Transverse colon (tissue), 4 donors: ENCODE measurements around the gene LRG1. TPM values are rescaled to one million over a fixed set of nuclear protein-coding genes. Genes with fewer than 3 reads are reported as not detected.
"Not testable (repeated sequence)": the region's sequence is repeated elsewhere in the genome, so short reads cannot be mapped to it uniquely, and the experiment has no call there.

ENCODE experiments used
- DNase-seq: peaks from one replicate; pipeline ENCODE4 v3.0.0-alpha.2; 2019
- H3K27ac ChIP-seq, 4 donors: fragments of 200-600 bp; sonication (generic); 2 replicates each; pipeline ENCODE4 v1.5.1; 2016 to 2018; ENCODE audit warnings: inconsistent platforms in 4 of 4
- H3K27me3 ChIP-seq: fragments of 200-600 bp; sonication (generic); 2 replicates; pipeline ENCODE4 v1.5.1; 2017; ENCODE audit warnings: inconsistent platforms
- H3K36me3 ChIP-seq, 4 donors: fragments of 200-600 bp; sonication (generic); 2 replicates each; pipeline ENCODE4 v1.5.1; 2017 to 2019; ENCODE audit warnings: inconsistent platforms in 4 of 4
- H3K4me1 ChIP-seq, 4 donors: fragments of 200-600 bp; sonication (generic); 2 replicates each; pipeline ENCODE4 v1.5.1; 2017 to 2020; ENCODE audit warnings: inconsistent platforms in 4 of 4
- H3K4me3 ChIP-seq, 4 donors: fragments of 200-600 bp; sonication (generic); 1 replicate in 1 of 4; 2 replicates in 3 of 4; pipeline versions ENCODE4 v1.5.1 to v1.6.1; 2017 to 2019; ENCODE audit warnings: inconsistent platforms in 4 of 4
- H3K9me3 ChIP-seq, 2 donors: fragments of 200-600 bp; sonication (generic); 2 replicates each; pipeline ENCODE4 v1.5.1; 2017 to 2019; ENCODE audit warnings: inconsistent platforms in 2 of 2
- EP300 ChIP-seq: sonication (generic); formaldehyde crosslinking; IDR thresholded peaks from one replicate; pipeline ENCODE4 v1.6.1; 2017; ENCODE audit warnings: antibody characterized with exemption, low read depth
- POLR2A ChIP-seq: fragments of 450-650 bp; IDR thresholded peaks from one replicate; pipeline ENCODE4 v1.6.1; 2016; ENCODE audit warnings: antibody characterized with exemption, mild to moderate bottlenecking, moderate library complexity
- POLR2AphosphoS5 ChIP-seq, 3 donors: sonication (generic); formaldehyde crosslinking; IDR thresholded peaks; one replicate each; pipeline ENCODE4 v1.6.1; 2016; ENCODE audit warnings: antibody characterized with exemption in 3 of 3
- WGBS, 2 donors: methylation state at CpG; one replicate each; pipeline ENCODE4 v1.1.5; 2018; ENCODE audit warnings: low coverage in 1 of 2; 5-methylcytosine and 5-hydroxymethylcytosine counted together
- in situ Hi-C, 4 donors: fragments of 200-750 bp; cut with MboI; loops; one replicate each; pipeline versions ENCODE4 v1.15.0 to v1.15.1; 2017; ENCODE audit warnings: low sequenced_read_pairs in 3 of 4, low pct_ligation_motif_present in 1 of 4, low pct_unique_long_range_greater_than_20kb in 1 of 4
- intact Hi-C: fragments of 100-400 bp; cut with DNase I; formaldehyde crosslinking; loops from one replicate; pipeline ENCODE4 v1.15.1; 2023; ENCODE audit warnings: low total_unique reads
- total RNA-seq, 4 donors: library from RNA; depleted of rRNA; stranded (reverse); fragments of >200 nt; gene quantifications; one replicate each; pipeline ENCODE4 v1.1.0, GENCODE V29; 2016
- TF ChIP-seq, protein P1 (sequence below), 5 experiments: fragments of 200-600 bp in 3 of 5; fragments of 450-650 bp in 2 of 5; sonication (generic) in 3 of 5; IDR thresholded peaks; 1 replicate in 2 of 5; 2 replicates in 3 of 5; pipeline ENCODE4 v1.5.1; 2016 to 2017; ENCODE audit warnings: antibody characterized with exemption in 5 of 5, inconsistent platforms in 3 of 5, mild to moderate bottlenecking in 2 of 5, moderate library complexity in 1 of 5

LRG1 gene
- total RNA-seq, 4 donors from 2014 or later, result 1.9 to 18.1 (median 14.4) TPM

DNA sequence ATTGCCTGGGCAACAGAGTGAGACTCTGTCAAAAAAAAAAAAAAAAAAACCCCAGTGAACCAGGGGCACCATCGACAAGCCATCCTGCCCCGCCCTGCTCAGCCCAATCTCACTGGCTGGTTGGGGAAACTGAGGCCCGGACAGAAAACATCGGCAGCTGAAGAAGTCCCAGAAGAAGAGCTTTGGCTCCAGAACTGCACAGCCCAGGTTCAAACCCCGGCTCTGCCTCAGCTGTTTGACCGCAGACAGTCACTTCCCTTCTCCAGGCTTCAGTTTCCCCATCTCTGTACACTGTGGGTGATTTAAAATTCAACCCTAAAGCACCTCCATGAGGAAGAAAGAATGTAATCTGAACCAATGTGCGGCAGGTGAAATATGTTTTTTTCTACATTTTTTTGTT lies 29.1 kb upstream of the LRG1 start:
- no peak for TF ChIP-seq POLR2AphosphoS5 (IDR thresholded peaks at IDR 0.05)
- no peak for TF ChIP-seq EP300
- TF ChIP-seq, protein P1, sequence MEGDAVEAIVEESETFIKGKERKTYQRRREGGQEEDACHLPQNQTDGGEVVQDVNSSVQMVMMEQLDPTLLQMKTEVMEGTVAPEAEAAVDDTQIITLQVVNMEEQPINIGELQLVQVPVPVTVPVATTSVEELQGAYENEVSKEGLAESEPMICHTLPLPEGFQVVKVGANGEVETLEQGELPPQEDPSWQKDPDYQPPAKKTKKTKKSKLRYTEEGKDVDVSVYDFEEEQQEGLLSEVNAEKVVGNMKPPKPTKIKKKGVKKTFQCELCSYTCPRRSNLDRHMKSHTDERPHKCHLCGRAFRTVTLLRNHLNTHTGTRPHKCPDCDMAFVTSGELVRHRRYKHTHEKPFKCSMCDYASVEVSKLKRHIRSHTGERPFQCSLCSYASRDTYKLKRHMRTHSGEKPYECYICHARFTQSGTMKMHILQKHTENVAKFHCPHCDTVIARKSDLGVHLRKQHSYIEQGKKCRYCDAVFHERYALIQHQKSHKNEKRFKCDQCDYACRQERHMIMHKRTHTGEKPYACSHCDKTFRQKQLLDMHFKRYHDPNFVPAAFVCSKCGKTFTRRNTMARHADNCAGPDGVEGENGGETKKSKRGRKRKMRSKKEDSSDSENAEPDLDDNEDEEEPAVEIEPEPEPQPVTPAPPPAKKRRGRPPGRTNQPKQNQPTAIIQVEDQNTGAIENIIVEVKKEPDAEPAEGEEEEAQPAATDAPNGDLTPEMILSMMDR (IDR thresholded peaks at IDR 0.05), result no peak
- no peak for TF ChIP-seq POLR2A
- Histone ChIP-seq H3K27ac (no peak overlapping the region), H3K4me1 (no peaks in the 10 kb centered on the region), H3K4me3 (no peak overlapping the region), H3K9me3 (no peaks in the 10 kb centered on the region), H3K27me3 (peaks cover 16% of the 10 kb centered on the region), H3K36me3 (no peaks in the 10 kb centered on the region)
- 70 to 72% methylated on average over 4 to 7 of the region's 7 CpGs for WGBS, 2 donors
- in situ Hi-C loops, result no loop called here
- DNase-seq, result no peak
- intact Hi-C loops, result no loop called here

DNA sequence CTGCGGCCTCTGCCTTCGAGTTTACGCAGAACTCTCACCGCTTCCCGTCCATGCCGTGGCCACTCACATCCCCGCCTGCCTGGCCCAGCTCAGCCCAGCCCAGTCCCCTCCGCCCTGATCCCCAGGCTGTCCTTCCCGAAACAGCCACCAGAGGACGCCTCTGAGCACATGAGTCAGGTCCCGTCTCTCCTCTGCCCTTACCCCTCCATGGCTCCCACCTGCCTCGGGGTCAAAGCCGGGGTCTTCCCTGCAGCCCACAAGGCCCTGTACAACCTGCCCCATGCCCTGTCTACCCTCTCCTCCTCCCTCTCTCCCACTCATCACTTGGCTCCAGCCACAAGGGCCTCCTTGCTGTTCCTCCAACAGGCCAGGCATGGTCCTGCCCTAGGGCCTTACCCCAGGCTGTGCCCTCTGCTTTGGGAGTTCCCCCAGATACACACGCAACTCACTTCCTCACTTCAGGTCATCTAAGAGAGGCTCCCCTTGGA lies 27.8 kb upstream of the LRG1 start:
- TF ChIP-seq POLR2A, result no peak
- TF ChIP-seq EP300, result no peak
- TF ChIP-seq, protein P1 (IDR thresholded peaks at IDR 0.05), result peak; percentile 58 to 77 (median 72)
- Histone ChIP-seq H3K4me3 (no peak overlapping the region), H3K4me1 (no peaks in the 10 kb centered on the region), H3K9me3 (no peaks in the 10 kb centered on the region), H3K36me3 (no peaks in the 10 kb centered on the region), H3K27ac (peak overlapping the region in 1 of 4 donors; percentile 25), H3K27me3 (peaks cover 5% of the 10 kb centered on the region)
- DNase-seq, result peak; percentile 71
- intact Hi-C loops, result no loop called here
- 45% methylated on average over 14 of the region's 14 CpGs; no CpG with 5 or more reads in 1 of the 2 donors for WGBS, 2 donors
- in situ Hi-C loops, result no loop called here

DNA sequence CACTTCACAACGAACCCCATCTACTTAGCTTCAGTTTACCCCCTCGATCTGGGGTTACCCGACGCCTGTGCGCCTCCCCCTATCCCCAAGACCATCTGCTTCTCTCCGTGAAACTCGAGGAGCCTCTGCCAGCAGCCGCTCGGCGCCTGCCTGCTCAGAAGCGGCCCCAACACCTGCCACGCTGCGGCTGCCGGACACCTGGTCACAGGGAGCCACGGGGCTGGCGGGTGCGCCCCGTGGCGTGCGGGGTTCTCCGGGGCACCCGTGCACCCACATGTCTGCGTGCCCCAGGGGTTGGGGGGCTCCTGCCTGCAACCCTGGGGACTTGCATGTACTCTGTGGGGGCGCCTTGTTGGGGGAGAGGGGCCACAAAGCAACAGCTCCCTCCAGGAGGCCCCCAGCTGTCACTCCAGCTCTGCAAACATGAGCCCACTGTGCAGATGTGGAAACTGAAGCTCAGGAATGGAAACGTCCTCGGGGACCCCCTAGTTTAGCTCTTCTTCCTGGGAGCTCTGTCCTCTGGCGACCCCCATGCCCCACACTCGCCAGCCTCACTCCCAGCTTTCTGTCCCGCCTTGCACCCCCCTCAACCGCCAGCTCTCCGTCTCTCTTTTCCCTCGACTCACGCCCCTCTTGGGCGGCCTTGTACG lies 26.7 kb upstream of the LRG1 start:
- no peaks in the 10 kb centered on the region for H3K9me3 ChIP-seq
- H3K27me3 ChIP-seq, result peaks cover 5% of the 10 kb centered on the region
- no peak overlapping the region for H3K4me3 ChIP-seq
- WGBS, 2 donors, result 72 to 73% methylated on average over 3 to 19 of the region's 35 CpGs
- in situ Hi-C loops, result no loop called here
- DNase-seq, result no peak
- intact Hi-C loops, result no loop called here
- no peak overlapping the region for H3K27ac ChIP-seq
- no peaks in the 10 kb centered on the region for H3K36me3 ChIP-seq
- H3K4me1 ChIP-seq, result no peaks in the 10 kb centered on the region
- TF ChIP-seq EP300 (no peak), POLR2A (no peak), POLR2AphosphoS5 (IDR thresholded peaks at IDR 0.05) (no peak)
- TF ChIP-seq, protein P1 (IDR thresholded peaks at IDR 0.05), result no peak

DNA sequence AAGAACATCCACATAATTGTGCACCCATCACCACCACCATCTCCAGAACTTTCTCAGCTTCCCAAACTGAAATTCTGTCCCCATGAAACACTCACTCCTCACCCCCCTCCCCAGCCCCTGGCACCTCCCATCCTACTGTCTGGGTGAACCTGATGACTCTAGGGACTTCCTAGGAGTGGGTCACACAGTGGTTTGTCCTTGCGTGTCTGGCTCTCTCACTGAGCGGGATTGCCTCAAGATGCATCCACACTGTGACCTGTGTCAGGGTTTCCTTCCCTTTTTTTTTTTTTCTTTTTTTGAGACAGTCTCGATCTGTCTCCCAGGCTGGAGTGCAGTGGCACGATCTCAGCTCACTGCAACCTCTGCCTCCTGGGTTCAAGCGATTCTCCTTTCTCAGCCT lies 23.7 kb upstream of the LRG1 start:
- H3K4me1 ChIP-seq, DNase-seq, H3K27me3 ChIP-seq, H3K27ac ChIP-seq, intact Hi-C loops, H3K36me3 ChIP-seq, in situ Hi-C loops, H3K4me3 ChIP-seq, H3K9me3 ChIP-seq: not testable (repeated sequence)
- 54 to 65% methylated on average over 5 of the region's 5 CpGs for WGBS, 2 donors

DNA sequence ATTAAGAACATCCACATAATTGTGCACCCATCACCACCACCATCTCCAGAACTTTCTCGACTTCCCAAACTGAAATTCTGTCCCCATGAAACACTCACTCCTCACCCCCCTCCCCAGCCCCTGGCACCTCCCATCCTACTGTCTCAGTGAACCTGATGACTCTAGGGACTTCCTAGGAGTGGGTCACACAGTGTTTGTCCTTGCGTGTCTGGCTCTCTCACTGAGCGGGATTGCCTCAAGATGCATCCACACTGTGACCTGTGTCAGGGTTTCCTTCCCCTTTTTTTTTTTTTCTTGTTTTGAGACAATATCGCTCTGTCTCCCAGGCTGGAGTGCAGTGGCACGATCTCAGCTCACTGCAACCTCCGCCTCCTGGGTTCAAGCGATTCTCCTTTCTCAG lies 22.2 kb upstream of the LRG1 start:
- H3K36me3 ChIP-seq, H3K27me3 ChIP-seq, H3K9me3 ChIP-seq, H3K4me1 ChIP-seq, intact Hi-C loops, H3K4me3 ChIP-seq, H3K27ac ChIP-seq, DNase-seq, in situ Hi-C loops: not testable (repeated sequence)
- 72% methylated on average over 6 of the region's 7 CpGs; no CpG with 5 or more reads in 1 of the 2 donors for WGBS, 2 donors
